HepG2 (cell line): ENCODE measurements around the gene SLC12A9. TPM values are rescaled to one million over a fixed set of nuclear protein-coding genes. Genes with fewer than 3 reads are reported as not detected.

Experiments
- ATAC-seq: fragments of 200-7000 bp; cut with Tn5 transposase; 3 replicates; pipeline ENCODE4 v1.9.1; 2020; ENCODE audit warnings: mild to moderate bottlenecking, moderate library complexity
- BruUV-seq: library from RNA; stranded (reverse); fragments of 400-500 nt; replicated peaks from 2 replicates; lab custom pipeline; 2021; lab: Mats Ljungman, UMichigan
- CTCF ChIA-PET: fragments of 300-600 bp; formaldehyde crosslinking; extraction: SDS; loops from one replicate; lab custom pipeline; 2021; ENCODE audit warnings: low total read pairs, inconsistent platforms, low intra/inter-chr PET ratio; lab: Yijun Ruan, JAX
- POLR2A ChIA-PET: fragments of 350-600 bp; sonication (Branson Sonifier 250); formaldehyde crosslinking; loops from one replicate; lab custom pipeline; 2020; ENCODE audit warnings: antibody characterized with exemption, inconsistent platforms; lab: Yijun Ruan, JAX
- DNase-seq: peaks from one replicate; pipeline ENCODE4 v3.0.0-alpha.2; 2015; ENCODE audit warnings: low spot score
- FAIRE-seq: peaks from 3 replicates; lab custom pipeline; 2011; peaks lifted over from hg19 to GRCh38; lab: Jason Lieb, UNC
- H2AFZ ChIP-seq: one replicate; pipeline ENCODE4 v1.6.1; 2011; ENCODE audit warnings: low read length, inconsistent platforms
- H3K27ac ChIP-seq: fragments of 300-600 bp; 3 replicates; pipeline ENCODE4 v1.8.0; 2011; ENCODE audit warnings: mixed run types, mild to moderate bottlenecking, mixed read lengths, low read length, inconsistent platforms; ENCODE audit not compliant: insufficient read depth; ENCODE audit errors: extremely low read length
- H3K27me3 ChIP-seq, 2 experiments: fragments of 200-600 bp in 1 of 2; 2 replicates in 1 of 2; 3 replicates in 1 of 2; pipeline versions ENCODE4 v1.6.0 to v1.8.0; 2011; ENCODE audit warnings: low read length in 2 of 2, mild to moderate bottlenecking in 2 of 2, moderate library complexity in 2 of 2, inconsistent platforms in 1 of 2; ENCODE audit not compliant: insufficient read depth in 2 of 2, control insufficient read depth in 1 of 2
- H3K36me3 ChIP-seq, 2 experiments: fragments of 200-600 bp in 1 of 2; replicated peaks in 1 of 2; 2 replicates in 1 of 2; 3 replicates in 1 of 2; pipeline versions ENCODE4 v1.5.1 to v1.8.0; 2011; ENCODE audit warnings: low read length in 2 of 2, inconsistent platforms in 1 of 2; ENCODE audit not compliant: insufficient read depth in 2 of 2, control insufficient read depth in 1 of 2
- H3K4me1 ChIP-seq: 2 replicates; pipeline ENCODE4 v1.5.1; 2012; ENCODE audit warnings: low read length, inconsistent platforms; ENCODE audit not compliant: insufficient read depth
- H3K4me2 ChIP-seq: 2 replicates; pipeline ENCODE4 v1.6.0; 2011; ENCODE audit warnings: low read depth, low read length, inconsistent platforms
- H3K4me3 ChIP-seq, 3 experiments: fragments of 200-600 bp in 1 of 3; sonication (generic), shearing (Covaris generic) in 1 of 3; replicated peaks in 1 of 3; 2 replicates each; pipeline ENCODE4 v1.5.1; 2011 to 2016; ENCODE audit warnings: low read length in 3 of 3, inconsistent platforms in 2 of 3, low read depth in 2 of 3, mild to moderate bottlenecking in 2 of 3, control low read depth in 1 of 3, mixed read lengths in 1 of 3; ENCODE audit not compliant: insufficient read depth in 1 of 3
- H3K79me2 ChIP-seq: one replicate; pipeline ENCODE4 v1.6.1; 2011; ENCODE audit warnings: low read length, inconsistent platforms; ENCODE audit not compliant: insufficient read depth
- H3K9ac ChIP-seq: 2 replicates; pipeline ENCODE4 v1.6.0; 2011; ENCODE audit warnings: mild to moderate bottlenecking, low read depth, low read length, inconsistent platforms; ENCODE audit not compliant: insufficient read depth
- H3K9me3 ChIP-seq: 2 replicates; pipeline ENCODE4 v1.5.1; 2012; ENCODE audit warnings: mild to moderate bottlenecking, low read length
- H4K20me1 ChIP-seq: 2 replicates; pipeline ENCODE4 v1.6.0; 2011; ENCODE audit warnings: inconsistent platforms, mild to moderate bottlenecking, low read length, moderate library complexity; ENCODE audit not compliant: insufficient read depth
- ADNP ChIP-seq: sonication (generic); formaldehyde crosslinking; IDR thresholded peaks from 2 replicates; pipeline ENCODE4 v1.4.0; 2020; ENCODE audit warnings: missing genetic modification reagents
- ARID2 ChIP-seq: sonication (generic); formaldehyde crosslinking; IDR thresholded peaks from 2 replicates; pipeline ENCODE4 v1.8.1; 2022; ENCODE audit warnings: mild to moderate bottlenecking, missing genetic modification reagents, borderline replicate concordance
- BORCS8-MEF2B ChIP-seq: sonication (generic); formaldehyde crosslinking; IDR thresholded peaks from 2 replicates; pipeline ENCODE4 v1.8.0; 2022; ENCODE audit warnings: mild to moderate bottlenecking, missing genetic modification reagents
- CEBPG ChIP-seq: IDR thresholded peaks from 2 replicates; pipeline ENCODE4 v1.6.1; 2016
- CSRNP1 ChIP-seq: sonication (generic); formaldehyde crosslinking; IDR thresholded peaks from 2 replicates; pipeline ENCODE4 v1.8.1; 2023; ENCODE audit warnings: mild to moderate bottlenecking, missing genetic modification reagents
- CTCF ChIP-seq: sonication (generic); formaldehyde crosslinking; IDR thresholded peaks from 2 replicates; pipeline ENCODE4 v1.5.0; 2020; ENCODE audit warnings: mild to moderate bottlenecking, missing genetic modification reagents, moderate library complexity
- EZH2 ChIP-seq: conservative IDR thresholded peaks from 2 replicates; pipeline ENCODE4 v1.6.1; 2012; ENCODE audit warnings: mild to moderate bottlenecking, low read depth, low read length, moderate library complexity
- FOXO4 ChIP-seq: sonication (generic); formaldehyde crosslinking; conservative IDR thresholded peaks from 2 replicates; pipeline ENCODE4 v1.8.1; 2023; ENCODE audit warnings: missing genetic modification reagents
- GZF1 ChIP-seq: sonication (generic); formaldehyde crosslinking; IDR thresholded peaks from 2 replicates; pipeline ENCODE4 v1.5.1; 2020; ENCODE audit warnings: mild to moderate bottlenecking, missing genetic modification reagents
- MAFK ChIP-seq, 2 experiments: IDR thresholded peaks in 1 of 2; conservative IDR thresholded peaks in 1 of 2; 2 replicates each; pipeline ENCODE4 v1.6.1; 2011; ENCODE audit warnings: improper control_type of control experiment in 2 of 2, low read length in 2 of 2
- NCOA1 ChIP-seq: sonication (generic); formaldehyde crosslinking; IDR thresholded peaks from 2 replicates; pipeline ENCODE4 v1.9.0; 2021; ENCODE audit warnings: missing genetic modification reagents
- STAG1 ChIP-seq: sonication (generic); formaldehyde crosslinking; IDR thresholded peaks from 2 replicates; pipeline ENCODE4 v1.4.0; 2020; ENCODE audit warnings: missing genetic modification reagents
- TARDBP ChIP-seq: sonication (generic); formaldehyde crosslinking; IDR thresholded peaks from 2 replicates; pipeline ENCODE4 v1.8.0; 2022; ENCODE audit warnings: mild to moderate bottlenecking, missing genetic modification reagents
- ZNF572 ChIP-seq: sonication (generic); formaldehyde crosslinking; IDR thresholded peaks from 2 replicates; pipeline ENCODE4 v1.5.1; 2020; ENCODE audit warnings: mild to moderate bottlenecking, missing genetic modification reagents
- ZNF704 ChIP-seq: sonication (generic); formaldehyde crosslinking; IDR thresholded peaks from 2 replicates; pipeline ENCODE4 v1.8.1; 2023; ENCODE audit warnings: mild to moderate bottlenecking, inconsistent platforms, moderate library complexity, missing genetic modification reagents, borderline replicate concordance
- WGBS: methylation state at CpG from one replicate; pipeline ENCODE4 v1.1.6; 2017; ENCODE audit warnings: low lambda C conversion rate; 5-methylcytosine and 5-hydroxymethylcytosine counted together
- in situ Hi-C: cut with HindIII; loops from 2 replicates; pipeline ENCODE4 v1.10.0; 2017; ENCODE audit warnings: low pct_unique_long_range_greater_than_20kb; ENCODE audit not compliant: extremely low pct_ligation_motif_present
- intact Hi-C: fragments of 100-400 bp; cut with micrococcal nuclease; formaldehyde crosslinking; loops from one replicate; pipeline ENCODE4 v1.10.0; 2022; ENCODE audit not compliant: unreplicated experiment
- polyA plus RNA-seq, 8 experiments: library from polyadenylated mRNA; depleted of rRNA in 3 of 8; stranded (reverse) in 7 of 8; unstranded in 1 of 8; fragments of >200 nt; fragmentation: Illumina TruSeq in 4 of 8; extraction: Trizol in 4 of 8; gene quantifications; 2 replicates each; pipeline versions ENCODE4 v1.2.1 to v1.2.3, GENCODE V29; 2011 to 2016; ENCODE audit warnings: low read depth in 4 of 8, missing spikeins in 1 of 8, mixed read lengths in 1 of 8; ENCODE audit not compliant: insufficient read depth in 1 of 8
- total RNA-seq, 5 experiments: library from RNA; depleted of rRNA; stranded (reverse); fragments of >200 nt; fragmentation: Illumina TruSeq; extraction: Trizol; gene quantifications; 2 replicates each; pipeline ENCODE4 v1.2.3, GENCODE V29; 2016; ENCODE audit warnings: low read depth in 1 of 5

Gene SLC12A9
- total and polyA plus RNA-seq, 2 of the 13 experiments (the other 11 are each of a cell fraction or from before 2014, with no cell fraction given), result 8.7 to 16.6 TPM

GRCh38 chr7:100825751-100826513 is 26.6 kb upstream of the SLC12A9 start:
- Histone ChIP-seq H3K9me3 (no peaks in the 10 kb centered on the region), H3K79me2 (peaks cover 36% of the 10 kb centered on the region), H3K27ac (peak overlapping the region; percentile 69), H3K4me1 (peaks cover 55% of the 10 kb centered on the region), H3K36me3 (peaks cover 14 to 20% of the 10 kb centered on the region in 2 experiments; a peak in 3 of 5 replicates), H2AFZ (no peak overlapping the region), H3K4me2 (peak overlapping the region; percentile 95), H4K20me1 (peaks cover 13% of the 10 kb centered on the region; the same call in 1 of the 2 replicates), H3K4me3 (peak overlapping the region; percentile 81 to 90 (median 87)), H3K9ac (peak overlapping the region; percentile 78), H3K27me3 (no peaks in the 10 kb centered on the region; a peak in 2 of 5 replicates)
- intact Hi-C loops (loop anchor here (1.0 kb wide), 1 partner anchor 25 kb away; no protein-coding TSS in a partner anchor), in situ Hi-C loops (no loop called here)
- FAIRE-seq (peak; percentile 18), DNase-seq (peak; percentile 57), ATAC-seq (peak; percentile 36)
- WGBS, result 10% methylated on average over 17 of the region's 17 CpGs
- ChIA-PET POLR2A (interaction anchor here (1.3 to 4.1 kb wide), 3 partner anchors 11 to 26 kb away, joined by 6 to 69 read pairs (median 38); no protein-coding TSS in a partner anchor), CTCF (interaction anchor here (1.5 kb wide), 1 partner anchor 27 kb away, joined by 5 read pairs; no protein-coding TSS in a partner anchor)
- BruUV-seq, result TSS peak; percentile 61
- TF ChIP-seq ADNP, result no peak
- TF ChIP-seq NCOA1, result peak; percentile 37; the same call in 1 of the 2 replicates
- TF ChIP-seq GZF1, result no peak
- peak; percentile 70 for TF ChIP-seq CTCF (CRISPR knock-in tag)
- TF ChIP-seq MAFK (conservative IDR thresholded peaks at IDR 0.05 in 1 of 2, IDR thresholded peaks at IDR 0.05 in 1 of 2; ENCODE audit: low read length in 2 of 2), result no peak
- no peak for TF ChIP-seq CEBPG (CRISPR knock-in tag)
- peak; percentile 29; the same call in 1 of the 2 replicates for TF ChIP-seq ARID2
- TF ChIP-seq ZNF704 (CRISPR knock-in tag), result 0 out of 2 replicates have a peak, but pooled peaks have one; percentile 53
- peak; percentile 52 for TF ChIP-seq STAG1 (CRISPR knock-in tag)
- no peak for TF ChIP-seq EZH2
- TF ChIP-seq ZNF572, result peak; percentile 70; the same call in 1 of the 2 replicates
- 0 out of 2 replicates have a peak, but pooled peaks have one; percentile 72 for TF ChIP-seq FOXO4 (CRISPR knock-in tag)
- 0 out of 2 replicates have a peak, but pooled peaks have one; percentile 36 for TF ChIP-seq TARDBP (CRISPR knock-in tag)
- 0 out of 2 replicates have a peak, but pooled peaks have one; percentile 24 for TF ChIP-seq CSRNP1 (CRISPR knock-in tag)
- 0 out of 2 replicates have a peak, but pooled peaks have one; percentile 52 for TF ChIP-seq BORCS8-MEF2B (CRISPR knock-in tag)
